ENCODE results near the gene SFXN4. TPM values are rescaled to one million over a fixed set of nuclear protein-coding genes. Genes with fewer than 3 reads are reported as not detected.
A peak's percentile ranks its signal among the peaks of the same experiment; 100 is the strongest.

The SFXN4 gene
- total RNA-seq, 1 experiment from 2014 or later: 72.9 TPM

DNA sequence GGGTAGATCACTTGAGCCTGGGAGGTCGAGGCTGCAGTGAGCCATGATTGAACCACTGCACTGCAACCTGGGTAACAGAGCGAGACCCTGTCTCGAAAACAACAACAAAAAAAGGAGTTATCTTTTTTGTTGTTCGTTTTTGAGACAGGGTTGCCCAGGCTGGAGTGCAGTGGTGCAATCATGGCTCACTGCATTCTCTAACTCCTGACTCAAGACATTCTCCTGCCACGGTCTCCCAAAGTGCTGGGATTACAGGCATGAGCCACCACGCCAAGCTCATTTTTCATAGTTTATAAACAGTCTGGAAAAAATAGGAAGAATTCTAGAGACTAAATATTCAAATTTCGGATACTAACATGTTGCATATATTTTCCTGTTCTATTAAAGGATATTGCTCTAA lies 29.4 kb downstream of the SFXN4 start:
- no peak for TF ChIP-seq EZH2 (IDR thresholded peaks at IDR 0.05; ENCODE audit: borderline replicate concordance, low read depth, low read length, poor library complexity, severe bottlenecking)
- TF ChIP-seq, protein P1, sequence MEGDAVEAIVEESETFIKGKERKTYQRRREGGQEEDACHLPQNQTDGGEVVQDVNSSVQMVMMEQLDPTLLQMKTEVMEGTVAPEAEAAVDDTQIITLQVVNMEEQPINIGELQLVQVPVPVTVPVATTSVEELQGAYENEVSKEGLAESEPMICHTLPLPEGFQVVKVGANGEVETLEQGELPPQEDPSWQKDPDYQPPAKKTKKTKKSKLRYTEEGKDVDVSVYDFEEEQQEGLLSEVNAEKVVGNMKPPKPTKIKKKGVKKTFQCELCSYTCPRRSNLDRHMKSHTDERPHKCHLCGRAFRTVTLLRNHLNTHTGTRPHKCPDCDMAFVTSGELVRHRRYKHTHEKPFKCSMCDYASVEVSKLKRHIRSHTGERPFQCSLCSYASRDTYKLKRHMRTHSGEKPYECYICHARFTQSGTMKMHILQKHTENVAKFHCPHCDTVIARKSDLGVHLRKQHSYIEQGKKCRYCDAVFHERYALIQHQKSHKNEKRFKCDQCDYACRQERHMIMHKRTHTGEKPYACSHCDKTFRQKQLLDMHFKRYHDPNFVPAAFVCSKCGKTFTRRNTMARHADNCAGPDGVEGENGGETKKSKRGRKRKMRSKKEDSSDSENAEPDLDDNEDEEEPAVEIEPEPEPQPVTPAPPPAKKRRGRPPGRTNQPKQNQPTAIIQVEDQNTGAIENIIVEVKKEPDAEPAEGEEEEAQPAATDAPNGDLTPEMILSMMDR (conservative IDR thresholded peaks at IDR 0.05; ENCODE audit: low read depth, low read length): no peak
- intact Hi-C loops (cut with micrococcal nuclease; ENCODE audit: unreplicated experiment): no loop called here
- POLR2A ChIA-PET (ENCODE audit: low non-redundant PET): no interaction called here
- H3K36me3 ChIP-seq (ENCODE audit: insufficient read depth, low read length, poor library complexity, severe bottlenecking): peaks cover 18% of the 10 kb centered on the region
- no peaks in the 10 kb centered on the region for H3K9me3 ChIP-seq (ENCODE audit: low read depth, low read length, poor library complexity, severe bottlenecking)
- no peaks in the 10 kb centered on the region for H3K27me3 ChIP-seq (replicated peaks; ENCODE audit: insufficient read depth, low read depth, low read length, poor library complexity)
- BruUV-seq (replicated peaks): no TSS peak
- CTCF ChIA-PET: no interaction called here
- no peak for DNase-seq (ENCODE audit: low spot score)
- peaks cover 7% of the 10 kb centered on the region for H3K4me1 ChIP-seq (ENCODE audit: insufficient read depth, low read length, poor library complexity, severe bottlenecking)
- no peak overlapping the region for H3K27ac ChIP-seq (ENCODE audit: low read depth, low read length, poor library complexity, severe bottlenecking)
- no peak overlapping the region for H3K4me3 ChIP-seq (ENCODE audit: low read depth, low read length, poor library complexity, severe bottlenecking)

GRCh38 chr10:119135513-119135881 lies 30.0 kb downstream of the SFXN4 start:
- no TSS peak for BruUV-seq (replicated peaks)
- Histone ChIP-seq H3K4me3 (ENCODE audit: low read depth, low read length, poor library complexity, severe bottlenecking) (no peak overlapping the region), H3K27ac (ENCODE audit: low read depth, low read length, poor library complexity, severe bottlenecking) (no peak overlapping the region), H3K27me3 (replicated peaks; ENCODE audit: insufficient read depth, low read depth, low read length, poor library complexity) (no peaks in the 10 kb centered on the region), H3K9me3 (ENCODE audit: low read depth, low read length, poor library complexity, severe bottlenecking) (no peaks in the 10 kb centered on the region), H3K4me1 (ENCODE audit: insufficient read depth, low read length, poor library complexity, severe bottlenecking) (peaks cover 7% of the 10 kb centered on the region), H3K36me3 (ENCODE audit: insufficient read depth, low read length, poor library complexity, severe bottlenecking) (peaks cover 16% of the 10 kb centered on the region)
- intact Hi-C loops (cut with micrococcal nuclease; ENCODE audit: unreplicated experiment): no loop called here
- no peak for TF ChIP-seq EZH2 (IDR thresholded peaks at IDR 0.05; ENCODE audit: borderline replicate concordance, low read depth, low read length, poor library complexity, severe bottlenecking)
- TF ChIP-seq, protein P1 (conservative IDR thresholded peaks at IDR 0.05; ENCODE audit: low read depth, low read length): no peak
- POLR2A ChIA-PET (ENCODE audit: low non-redundant PET): no interaction called here
- CTCF ChIA-PET: no interaction called here
- DNase-seq (ENCODE audit: low spot score): peak; percentile 18

DNA sequence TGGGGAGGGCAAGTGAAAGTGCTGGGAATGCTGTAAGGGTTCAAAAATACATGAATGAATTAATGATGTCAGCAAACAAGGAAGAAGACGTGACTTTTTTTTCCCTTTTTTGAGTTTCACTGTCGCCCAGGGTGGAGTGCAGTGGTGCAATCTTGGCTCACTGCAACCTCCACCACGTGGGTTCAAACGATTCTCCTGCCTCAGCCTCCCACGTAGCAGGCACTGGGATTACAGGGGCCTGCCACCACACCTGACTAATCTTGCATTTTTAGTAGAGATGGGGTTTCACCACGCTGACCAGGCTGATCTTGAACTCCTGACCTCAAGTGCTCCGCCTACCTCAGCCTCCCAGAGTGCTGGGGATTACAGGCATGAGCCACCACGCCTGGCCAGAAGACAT lies 31.6 kb downstream of the SFXN4 start:
- Histone ChIP-seq H3K27me3 (replicated peaks; ENCODE audit: insufficient read depth, low read depth, low read length, poor library complexity) (no peaks in the 10 kb centered on the region), H3K4me1 (ENCODE audit: insufficient read depth, low read length, poor library complexity, severe bottlenecking) (peaks cover 7% of the 10 kb centered on the region), H3K9me3 (ENCODE audit: low read depth, low read length, poor library complexity, severe bottlenecking) (no peaks in the 10 kb centered on the region), H3K27ac (ENCODE audit: low read depth, low read length, poor library complexity, severe bottlenecking) (no peak overlapping the region), H3K36me3 (ENCODE audit: insufficient read depth, low read length, poor library complexity, severe bottlenecking) (peaks cover 25% of the 10 kb centered on the region), H3K4me3 (ENCODE audit: low read depth, low read length, poor library complexity, severe bottlenecking) (no peak overlapping the region)
- ChIA-PET POLR2A (ENCODE audit: low non-redundant PET) (no interaction called here), CTCF (no interaction called here)
- no TSS peak for BruUV-seq (replicated peaks)
- intact Hi-C loops (cut with micrococcal nuclease; ENCODE audit: unreplicated experiment): no loop called here
- no peak for TF ChIP-seq EZH2 (IDR thresholded peaks at IDR 0.05; ENCODE audit: borderline replicate concordance, low read depth, low read length, poor library complexity, severe bottlenecking)
- TF ChIP-seq, protein P1 (conservative IDR thresholded peaks at IDR 0.05; ENCODE audit: low read depth, low read length): no peak
- no peak for DNase-seq (ENCODE audit: low spot score)
